HG03342 (cell line): ENCODE results near the gene FBXO22.

Experiments
- ATAC-seq: cut with Tn5 transposase; IDR thresholded peaks from one replicate; pipeline ENCODE4 v1.9.1; 2021; ENCODE audit warnings: mild to moderate bottlenecking, moderate library complexity; ENCODE audit not compliant: unreplicated experiment

Gene FBXO22

DNA sequence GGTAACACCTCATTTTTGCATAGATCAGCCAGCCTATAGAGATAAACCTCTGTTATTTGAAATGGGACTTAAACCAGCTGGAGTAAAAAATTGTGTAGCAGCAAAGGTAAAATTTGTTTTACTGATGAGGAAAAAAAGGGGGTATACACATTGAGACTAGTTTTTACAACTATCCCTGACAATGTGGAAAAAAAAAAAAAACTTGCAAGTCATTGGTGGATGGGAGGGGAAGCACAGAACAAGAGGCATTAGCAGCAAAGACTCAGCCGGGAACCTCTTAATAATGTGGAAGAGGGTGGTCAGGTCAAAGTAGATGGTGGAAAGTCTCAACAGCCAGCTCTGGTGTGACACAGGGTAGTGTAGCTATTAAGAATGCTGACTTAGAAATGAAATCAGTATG, 14.5 kb downstream of the FBXO22 start:
- ATAC-seq = no peak

DNA sequence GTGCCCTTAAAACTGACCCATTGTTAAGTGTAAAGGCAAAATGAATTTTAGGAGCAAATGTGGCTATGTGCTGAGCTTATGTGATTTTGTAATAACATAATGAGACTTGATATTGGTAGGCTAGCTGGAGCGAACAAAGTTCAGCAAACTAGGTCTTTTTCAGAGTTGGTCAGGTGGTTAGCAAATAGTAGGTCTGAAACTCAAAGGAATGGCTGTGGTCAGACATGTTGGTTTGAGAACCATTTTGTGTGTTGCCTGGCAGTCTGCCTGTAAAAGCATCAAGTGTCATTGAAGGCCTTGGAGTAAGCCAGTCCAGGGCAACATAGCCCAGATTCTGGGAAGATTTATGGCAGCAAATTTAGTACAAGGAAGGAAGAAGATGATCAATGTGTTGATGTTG, 16.4 kb downstream of the FBXO22 start:
- ATAC-seq = no peak

DNA sequence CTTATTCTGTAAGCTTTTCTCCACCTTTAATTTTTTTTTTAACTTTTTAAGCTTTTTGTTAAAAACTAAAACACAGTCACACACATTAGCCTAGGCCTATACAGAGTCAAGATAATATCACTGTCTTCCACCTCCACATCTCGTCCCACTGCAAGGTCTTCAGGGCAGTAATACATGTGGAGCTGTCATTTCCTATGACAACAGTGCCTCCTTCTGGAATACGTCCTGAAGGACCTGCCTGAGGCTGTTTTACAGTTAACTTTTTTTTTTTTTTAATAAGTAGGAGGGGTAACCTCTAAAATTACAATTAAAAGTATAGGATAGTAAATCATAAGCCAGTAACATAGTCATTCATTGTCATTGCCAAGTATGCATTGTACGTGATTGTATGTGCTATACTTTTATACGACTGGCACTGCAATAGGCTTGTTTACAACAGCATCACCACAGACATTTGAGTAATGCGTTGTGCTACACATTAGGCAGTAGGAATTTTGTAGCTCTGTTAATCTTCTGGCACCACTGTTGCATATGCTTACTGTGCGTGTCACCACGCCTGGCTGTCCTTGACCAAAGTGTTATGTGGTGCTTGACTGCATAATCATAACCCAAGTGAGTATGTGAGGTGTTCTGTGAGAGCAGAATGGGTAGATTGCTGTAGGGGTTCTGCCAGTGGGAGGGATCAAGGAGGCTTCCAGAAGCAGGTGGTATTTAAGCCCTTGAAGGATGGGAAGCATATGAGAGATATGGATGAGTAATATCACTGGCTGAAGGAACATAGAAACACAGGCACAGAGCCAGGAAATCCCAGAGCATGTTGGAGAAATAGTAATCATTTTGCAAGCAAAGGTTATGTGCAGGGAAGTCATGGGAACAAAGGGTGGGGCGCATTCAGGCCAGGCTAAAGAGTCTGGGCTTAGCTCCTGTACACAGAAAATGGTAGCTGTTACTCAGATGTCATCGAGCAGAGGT, 18.3 kb downstream of the FBXO22 start:
- no peak for ATAC-seq

DNA sequence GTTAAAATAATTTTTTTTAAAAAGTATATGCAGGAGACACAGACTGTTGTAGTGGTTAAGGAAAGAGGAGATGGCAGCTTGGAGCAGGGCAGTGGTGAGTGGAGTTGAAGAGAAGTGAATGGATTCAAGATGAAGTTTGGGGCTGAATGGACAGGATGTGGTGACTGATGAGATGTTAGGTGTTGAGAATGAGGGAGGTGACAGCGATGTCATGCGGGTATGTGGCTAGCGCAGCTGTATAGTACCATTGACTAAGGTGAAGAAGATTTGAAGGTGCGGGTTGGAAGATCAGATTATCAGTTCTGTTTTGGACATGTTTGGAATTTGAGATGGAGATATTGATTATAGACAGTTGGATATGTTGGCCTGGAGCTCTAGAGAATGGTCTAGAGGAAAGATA, 20.1 kb downstream of the FBXO22 start:
- no peak for ATAC-seq

DNA sequence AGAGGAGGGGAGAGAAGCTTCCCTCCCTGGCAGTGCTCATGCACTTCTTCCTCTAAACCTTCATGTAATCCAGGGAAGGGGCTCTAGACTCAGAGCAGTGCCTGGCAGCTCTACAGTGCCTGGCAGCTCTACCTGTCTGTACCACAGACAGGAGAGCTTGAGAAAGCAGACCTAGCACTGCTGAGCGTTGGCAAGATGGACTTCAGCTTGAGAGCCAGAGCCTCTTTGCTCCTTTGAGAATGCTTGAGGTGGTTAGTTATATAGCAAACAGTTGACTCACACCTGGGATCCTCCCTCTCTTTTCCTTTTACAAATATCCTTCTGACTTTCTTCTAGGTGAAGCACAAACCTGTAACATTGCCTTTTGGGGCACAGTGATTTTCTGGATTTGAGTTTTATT, 20.9 kb downstream of the FBXO22 start:
- ATAC-seq = no peak

DNA sequence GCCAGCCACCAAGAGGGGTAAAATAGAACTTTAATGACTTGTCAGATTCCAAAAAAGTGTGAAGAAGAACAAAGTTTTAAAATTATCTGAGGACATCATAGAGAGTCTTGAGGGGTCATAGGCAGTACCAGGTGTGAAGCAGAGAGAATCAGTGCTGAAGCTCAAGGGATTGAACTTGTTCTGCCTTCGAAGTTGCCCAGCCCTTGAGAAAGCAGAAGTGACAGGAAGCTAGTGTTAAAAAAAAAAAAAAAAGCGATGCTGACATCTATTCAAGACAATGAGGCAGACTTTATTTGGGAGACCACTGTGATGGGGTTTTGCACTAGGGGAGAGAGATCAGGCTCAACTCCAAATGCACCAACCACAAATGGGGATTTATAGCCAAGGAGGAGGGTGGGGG, 21.8 kb downstream of the FBXO22 start:
- no peak for ATAC-seq

DNA sequence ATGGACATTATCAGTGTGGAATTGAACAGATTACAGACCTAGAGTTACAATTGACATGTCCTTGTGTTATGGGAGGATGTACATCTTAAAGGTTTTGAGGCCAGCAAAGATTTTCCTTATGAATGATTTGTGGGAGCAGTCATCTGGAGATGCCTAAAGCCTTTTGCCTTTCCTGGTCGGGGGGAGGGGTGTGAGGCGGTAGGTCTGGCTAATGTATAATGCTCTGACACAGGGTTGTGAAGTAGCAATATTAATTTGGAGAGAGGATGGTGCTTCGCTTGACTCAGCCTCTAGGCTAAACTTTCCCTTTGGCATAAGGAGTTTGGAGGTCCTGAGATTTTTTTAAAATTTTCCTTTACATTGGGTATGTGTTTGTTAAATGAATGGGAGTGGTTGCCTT, 23.3 kb downstream of the FBXO22 start:
- no peak for ATAC-seq

DNA sequence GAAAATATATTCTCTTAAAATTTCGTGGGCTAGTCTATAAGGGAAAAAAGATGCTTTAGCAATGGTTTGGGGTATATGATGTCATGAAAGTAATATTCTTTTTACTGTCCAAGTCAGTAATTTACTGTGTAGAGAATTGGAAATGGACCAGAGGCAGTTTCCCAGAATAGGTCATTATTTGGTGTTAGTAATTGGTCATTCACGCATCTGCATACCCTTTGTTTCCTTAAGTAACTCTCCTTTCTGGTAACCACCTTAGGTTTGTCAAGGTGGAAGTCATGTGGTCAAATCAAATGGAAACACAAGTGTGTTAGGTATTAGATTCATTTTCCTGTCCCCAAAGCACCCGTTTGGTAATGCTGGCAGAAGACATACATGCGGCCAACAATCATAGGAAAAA, 23.9 kb downstream of the FBXO22 start:
- ATAC-seq = no peak

DNA sequence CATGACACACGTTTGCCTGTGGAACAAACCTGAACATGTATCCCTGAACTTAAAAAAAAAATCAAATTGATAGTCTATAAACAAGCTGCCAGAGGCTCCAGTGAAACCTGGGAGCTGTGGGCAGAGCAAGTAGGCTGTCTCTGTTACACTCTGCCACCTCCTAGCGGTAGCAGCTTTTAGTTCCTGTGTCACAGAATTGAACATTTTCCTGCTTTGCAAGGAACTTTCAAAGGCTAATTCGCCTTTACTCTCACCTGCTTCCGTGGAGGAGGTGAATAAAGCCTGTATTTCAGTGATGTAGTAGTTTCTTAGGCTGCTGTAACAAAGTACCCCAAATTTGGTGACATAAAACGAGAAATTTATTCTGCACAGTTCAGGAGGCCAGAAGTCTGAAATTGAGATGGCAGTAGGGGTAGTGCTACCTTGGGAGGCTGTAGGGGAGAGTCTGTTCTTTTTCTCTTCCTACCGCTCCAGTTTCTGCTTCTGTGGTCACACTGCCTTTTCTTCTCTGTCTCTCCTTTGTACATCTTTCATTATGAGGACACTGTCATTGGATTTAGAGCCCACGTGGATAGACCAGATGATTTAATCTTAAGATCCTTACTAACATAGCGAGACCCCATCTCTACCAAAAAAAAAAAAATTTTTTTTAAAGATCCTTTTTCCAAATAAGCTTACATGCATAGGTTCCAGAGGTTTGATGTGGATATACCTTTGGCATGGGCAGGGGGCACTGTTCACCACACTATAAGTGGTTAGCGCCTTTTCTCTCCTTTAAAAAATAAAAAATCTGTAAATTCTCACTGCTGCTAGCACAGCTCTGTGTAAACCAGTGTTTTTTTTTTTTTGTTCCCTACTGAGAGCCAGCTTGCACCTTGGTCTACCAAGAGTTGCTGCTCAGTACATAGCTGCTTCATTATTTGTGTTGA, 25.3 kb downstream of the FBXO22 start:
- no peak for ATAC-seq

DNA sequence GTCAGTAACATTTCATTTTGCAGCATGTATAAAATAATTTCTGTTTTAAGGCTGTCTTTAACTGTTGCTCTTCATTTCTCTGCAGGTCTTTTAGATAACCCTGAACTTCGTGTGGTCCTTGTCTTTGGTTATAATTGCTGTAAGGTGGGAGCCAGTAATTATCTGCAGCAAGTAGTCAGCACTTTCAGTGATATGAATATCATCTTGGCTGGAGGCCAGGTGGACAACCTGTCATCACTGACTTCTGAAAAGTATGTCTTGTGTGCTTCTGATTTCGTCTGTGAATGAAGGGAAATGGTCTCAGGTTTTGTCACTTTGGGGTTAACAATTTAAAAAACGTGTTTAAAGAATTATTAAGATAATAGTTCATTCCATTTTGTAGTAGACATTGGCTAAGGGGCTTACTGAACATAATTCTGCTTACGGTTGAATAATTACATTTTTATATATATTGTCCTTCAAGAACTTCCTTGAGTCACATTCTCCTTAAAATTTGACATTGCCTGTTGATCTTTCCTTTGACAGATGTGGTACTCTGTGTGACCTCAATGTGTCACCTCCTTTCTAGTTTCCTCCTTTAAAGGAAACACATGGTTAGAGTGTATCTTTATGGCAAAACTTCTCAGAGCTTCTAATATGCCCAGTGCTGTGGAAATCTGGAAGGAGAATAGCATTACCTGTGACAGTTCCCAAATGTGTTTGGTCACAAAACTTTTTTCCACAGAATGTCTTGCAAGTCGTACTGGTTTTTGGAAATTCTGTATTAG, 26.3 kb downstream of the FBXO22 start:
- no peak for ATAC-seq

DNA sequence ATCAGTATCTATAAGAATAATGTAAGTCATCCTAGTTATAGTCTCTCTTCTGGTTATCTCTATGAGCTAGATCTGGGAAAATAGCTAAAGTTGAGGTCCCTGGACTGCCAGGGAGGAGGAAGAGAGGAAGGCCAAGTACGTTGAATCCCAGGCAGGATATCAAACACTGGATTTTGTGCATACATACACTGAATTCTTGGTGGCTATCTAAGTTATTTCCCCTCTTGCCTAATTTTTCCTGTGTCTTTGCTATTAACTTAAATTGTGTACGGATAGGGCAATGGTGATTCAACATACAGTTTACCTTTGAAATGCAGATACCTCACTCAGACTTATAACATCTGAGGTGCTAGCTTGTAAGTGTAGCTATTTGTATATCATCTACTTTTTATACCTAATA, 27.2 kb downstream of the FBXO22 start:
- ATAC-seq = no peak

DNA sequence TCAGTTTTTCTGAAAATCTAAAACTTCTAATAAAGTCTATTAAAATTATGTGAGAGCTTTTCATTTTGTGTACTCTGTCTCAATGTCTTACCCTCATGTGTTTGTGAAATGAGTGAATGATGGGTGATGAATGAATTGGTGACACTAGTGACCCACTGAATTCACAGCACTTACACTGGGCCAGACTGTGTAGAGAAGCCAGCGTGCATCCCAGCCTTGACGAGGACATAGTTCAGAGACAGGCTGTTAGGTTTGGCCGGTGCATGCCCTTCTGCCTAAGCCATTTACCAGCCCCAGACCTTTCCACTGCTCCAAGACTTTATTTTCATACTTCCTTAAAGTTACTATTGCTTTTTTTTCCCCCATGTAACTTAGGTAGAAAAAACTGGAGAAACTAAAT, 38.8 kb downstream of the FBXO22 start:
- ATAC-seq = no peak

DNA sequence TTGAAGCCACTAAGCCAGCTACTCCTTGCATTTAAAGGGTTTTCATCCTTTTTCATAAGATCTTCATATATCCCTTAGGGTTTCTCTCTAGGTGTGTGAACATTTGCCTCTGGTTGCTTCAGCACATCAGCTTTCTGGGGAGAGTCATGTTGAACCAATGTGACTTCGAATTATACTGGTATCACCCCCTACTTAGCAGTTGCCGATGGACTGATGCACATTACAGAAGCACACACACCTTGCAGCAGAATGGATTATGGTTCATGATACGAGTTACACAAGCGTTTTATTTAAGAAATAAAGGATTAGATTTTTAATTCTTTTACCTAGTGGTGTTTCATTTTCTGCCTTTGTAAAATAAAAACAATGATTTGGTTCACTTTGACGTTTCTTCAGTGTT, 39.6 kb downstream of the FBXO22 start:
- no peak for ATAC-seq

DNA sequence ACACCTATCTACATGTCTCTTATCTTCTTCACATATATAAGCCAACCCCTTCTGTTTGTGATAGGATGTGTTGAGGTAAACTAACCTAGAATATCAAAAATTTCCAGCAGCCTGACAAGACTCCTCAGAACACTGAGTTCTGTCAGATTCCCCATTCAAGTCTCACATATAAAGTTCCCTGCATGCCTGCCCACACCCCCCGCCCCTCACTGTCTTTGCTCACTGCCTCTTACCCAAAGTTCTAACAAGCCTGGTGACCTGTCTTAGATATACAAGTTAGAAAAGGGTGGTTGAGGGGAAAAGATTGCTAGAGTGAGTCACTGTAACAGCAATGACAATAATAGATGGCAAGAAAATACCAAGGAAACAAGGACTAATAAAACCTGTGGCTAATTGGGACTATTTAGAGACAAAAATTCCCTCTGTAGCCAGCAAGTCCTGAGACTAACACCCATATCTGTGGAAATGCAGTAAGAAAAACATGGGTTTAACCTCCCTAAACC, 40.1 kb downstream of the FBXO22 start:
- no peak for ATAC-seq

DNA sequence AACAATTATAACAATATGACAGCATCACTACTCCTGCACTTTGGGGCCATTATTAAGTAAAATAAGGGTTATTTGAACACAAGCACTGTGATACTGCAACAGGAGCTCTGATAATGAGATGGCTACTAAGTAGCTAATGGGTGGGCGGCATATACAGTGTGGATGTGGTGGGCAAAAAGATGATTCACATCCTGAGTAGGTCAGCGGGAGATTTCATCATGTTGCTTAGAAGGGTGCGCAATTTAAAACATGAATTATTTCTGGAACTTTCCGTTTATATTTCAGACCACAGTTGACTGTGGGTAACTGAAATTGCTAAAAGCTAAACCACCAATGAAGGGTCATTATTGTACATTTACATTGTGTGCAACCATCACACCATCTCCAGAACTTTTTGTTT, 42.3 kb downstream of the FBXO22 start:
- no peak for ATAC-seq

DNA sequence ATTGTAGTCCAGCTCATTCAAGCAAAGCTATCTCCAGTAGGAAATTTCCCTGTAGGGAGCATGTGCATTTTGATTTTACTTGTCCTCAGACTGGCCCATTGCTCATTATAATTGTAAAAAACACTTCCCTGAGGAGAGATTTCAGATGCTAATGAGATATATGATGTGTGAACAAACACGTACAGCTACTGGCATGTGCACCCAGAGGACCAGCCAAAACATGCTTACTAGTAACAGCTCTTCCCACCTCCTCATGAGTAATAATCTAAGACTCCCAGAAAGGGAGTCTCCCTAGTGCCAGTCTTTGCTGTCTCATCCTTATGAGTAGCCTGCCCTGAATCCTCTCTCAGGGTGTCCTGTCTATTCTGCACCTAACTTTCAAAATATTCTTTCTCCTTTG, 43.4 kb downstream of the FBXO22 start:
- no peak for ATAC-seq

DNA sequence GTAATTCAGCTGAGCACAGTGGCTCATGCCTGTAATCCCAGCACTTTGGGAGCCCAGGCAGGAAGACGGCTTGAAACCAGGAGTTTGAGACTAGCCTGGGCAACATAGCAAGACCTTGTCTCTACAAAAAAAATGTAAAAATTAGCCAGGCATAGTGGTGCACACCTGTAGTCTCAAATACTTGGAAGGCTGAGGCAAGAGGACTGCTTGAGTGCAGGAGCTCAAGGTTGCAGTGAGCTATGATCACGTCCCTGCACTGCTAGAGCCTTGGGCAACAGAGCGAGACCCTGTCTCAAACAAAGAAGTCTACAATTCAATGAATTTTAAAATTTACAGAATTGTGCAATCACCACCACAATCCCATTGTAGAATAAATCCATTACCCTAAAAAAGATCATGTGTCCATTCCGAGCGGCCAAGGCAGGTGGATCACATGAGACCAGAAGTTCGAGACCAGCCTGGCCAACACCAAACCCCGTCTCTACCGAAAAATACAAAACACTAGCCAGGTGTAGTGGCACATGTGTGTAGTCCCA, 45.2 kb downstream of the FBXO22 start:
- ATAC-seq = no peak

DNA sequence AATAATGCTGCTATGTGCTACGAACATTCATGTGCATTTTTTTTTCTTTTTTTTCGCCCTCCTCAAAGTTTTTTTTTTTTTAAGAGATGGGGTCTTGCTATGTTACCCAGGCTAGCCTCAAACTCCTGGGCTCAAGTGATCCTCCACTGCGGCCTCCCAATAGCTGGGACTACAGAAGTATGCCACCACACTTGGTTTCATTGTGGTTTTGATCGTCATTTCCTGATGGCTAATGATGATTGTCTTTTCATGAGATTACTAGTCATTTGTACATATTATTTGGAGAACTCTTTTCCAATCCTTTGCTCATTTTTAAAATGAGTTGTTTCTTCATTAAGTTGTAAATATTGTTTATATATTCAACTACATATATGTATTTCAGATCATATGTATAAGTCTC, 48.8 kb downstream of the FBXO22 start:
- ATAC-seq = no peak

DNA sequence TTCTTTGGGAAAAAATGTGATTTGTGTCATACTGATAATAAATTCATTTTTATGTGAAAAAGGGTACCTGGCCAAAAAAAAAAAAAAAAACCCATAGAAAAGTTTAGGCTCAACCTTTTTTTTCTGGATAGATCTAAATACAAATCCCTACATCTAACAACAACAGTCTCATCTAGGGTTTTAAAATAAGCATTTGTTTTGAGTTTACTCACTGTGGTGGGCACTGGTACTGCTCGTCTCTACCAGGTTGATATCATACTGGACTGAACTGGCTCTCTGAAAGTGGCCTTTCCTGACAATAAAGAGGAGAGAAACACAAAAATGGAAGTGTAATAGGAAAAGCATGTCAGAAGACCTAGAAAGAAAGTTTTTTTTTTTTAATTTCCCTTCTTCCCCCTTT, 52.0 kb downstream of the FBXO22 start:
- ATAC-seq = no peak

DNA sequence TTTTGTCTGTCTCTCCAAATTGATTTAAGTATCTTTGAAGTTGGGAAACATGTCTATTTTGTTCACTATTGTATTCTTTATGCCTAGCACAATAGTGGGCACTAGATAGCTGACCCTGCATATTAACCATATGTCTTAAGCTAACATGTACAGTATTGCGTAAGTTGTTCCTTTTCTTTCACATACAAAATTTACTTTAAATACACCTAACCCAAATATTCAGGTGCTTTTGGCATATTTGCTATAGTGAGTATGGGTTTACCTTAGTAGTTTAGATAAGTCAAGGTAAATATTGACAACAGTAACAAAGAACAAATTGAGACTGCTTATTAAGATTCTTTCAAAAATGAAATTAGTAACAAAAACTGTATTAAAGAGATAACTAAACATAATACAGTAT, 57.7 kb downstream of the FBXO22 start:
- no peak for ATAC-seq

DNA sequence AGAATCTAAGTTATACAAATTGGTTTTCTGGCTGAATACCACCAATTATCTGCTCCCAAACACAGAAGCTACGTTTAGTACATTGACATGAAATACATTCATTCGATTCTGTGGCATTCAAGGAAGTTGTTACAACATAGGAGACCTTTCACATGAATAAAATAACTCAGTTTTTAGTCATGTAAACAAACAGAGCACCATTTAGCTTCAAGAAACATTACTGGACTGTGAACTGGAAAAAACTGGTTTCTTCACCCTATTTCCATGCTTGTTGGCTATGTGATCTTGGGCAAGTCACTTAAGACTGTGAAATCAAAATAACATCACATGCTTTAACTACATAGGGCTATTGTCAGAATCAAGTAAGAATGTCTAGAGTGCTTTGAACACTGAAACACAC, 62.4 kb downstream of the FBXO22 start:
- no peak for ATAC-seq
